GM12865 (cell line): ENCODE results near the gene CLEC11A.

Experiments used
- DNase-seq: peaks from one replicate; pipeline ENCODE4 v3.0.0; 2010; ENCODE audit warnings: low read depth
- H3K4me3 ChIP-seq: 2 replicates; pipeline ENCODE4 v1.5.1; 2011; ENCODE audit warnings: mild to moderate bottlenecking, low read depth, low read length, control low read depth
- TF ChIP-seq, protein P1 (sequence below): IDR thresholded peaks from 2 replicates; pipeline ENCODE4 v1.5.1; 2011; ENCODE audit warnings: low read length, control low read depth, low read depth, inconsistent platforms; ENCODE audit not compliant: insufficient read depth; ENCODE audit errors: missing control alignments

The CLEC11A gene

DNA sequence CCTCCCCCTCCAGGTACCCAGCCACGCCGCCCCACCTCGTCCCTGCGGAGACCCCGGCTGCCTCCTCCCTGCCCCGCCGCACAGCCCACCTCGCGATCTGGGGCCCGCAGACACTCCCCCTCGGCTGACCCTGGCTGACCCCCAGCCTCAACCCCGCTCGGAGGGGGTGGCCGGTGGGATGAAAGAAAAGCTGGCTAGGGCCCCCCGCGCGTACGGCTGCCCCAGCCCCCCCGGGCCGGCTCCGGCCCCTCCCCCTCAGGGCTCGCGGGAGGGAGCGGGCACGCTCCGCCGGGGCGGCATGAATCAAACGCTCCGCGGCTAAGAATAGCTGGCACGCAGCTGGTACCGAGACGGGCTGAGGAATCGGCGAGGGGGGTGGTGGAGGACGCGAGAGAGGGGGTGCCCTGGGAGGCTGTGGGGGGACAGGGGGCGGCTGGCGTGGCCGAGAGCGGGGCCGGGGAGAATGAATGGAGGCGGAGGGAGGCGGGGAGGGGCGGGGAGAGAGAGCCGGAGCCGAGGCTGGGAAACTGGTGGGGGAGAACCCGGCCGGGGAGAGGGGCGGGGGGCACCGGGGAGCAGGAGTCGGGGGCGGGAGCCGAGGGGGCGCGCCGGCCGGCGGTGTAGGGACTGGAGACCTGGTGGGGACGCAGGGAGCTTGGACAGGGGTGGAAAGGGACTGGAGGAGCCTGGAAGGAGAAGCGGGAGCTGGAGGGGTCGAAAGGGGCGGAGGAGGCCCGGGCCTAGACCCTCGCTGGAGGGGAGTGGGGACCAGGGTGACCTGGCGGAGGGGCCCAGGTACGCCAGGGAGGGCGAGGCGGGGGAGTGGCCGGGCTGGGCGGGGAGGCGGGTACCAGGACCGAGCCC lies 4.7 kb upstream of the CLEC11A start:
- no peak overlapping the region for H3K4me3 ChIP-seq
- DNase-seq: no peak
- TF ChIP-seq, protein P1, sequence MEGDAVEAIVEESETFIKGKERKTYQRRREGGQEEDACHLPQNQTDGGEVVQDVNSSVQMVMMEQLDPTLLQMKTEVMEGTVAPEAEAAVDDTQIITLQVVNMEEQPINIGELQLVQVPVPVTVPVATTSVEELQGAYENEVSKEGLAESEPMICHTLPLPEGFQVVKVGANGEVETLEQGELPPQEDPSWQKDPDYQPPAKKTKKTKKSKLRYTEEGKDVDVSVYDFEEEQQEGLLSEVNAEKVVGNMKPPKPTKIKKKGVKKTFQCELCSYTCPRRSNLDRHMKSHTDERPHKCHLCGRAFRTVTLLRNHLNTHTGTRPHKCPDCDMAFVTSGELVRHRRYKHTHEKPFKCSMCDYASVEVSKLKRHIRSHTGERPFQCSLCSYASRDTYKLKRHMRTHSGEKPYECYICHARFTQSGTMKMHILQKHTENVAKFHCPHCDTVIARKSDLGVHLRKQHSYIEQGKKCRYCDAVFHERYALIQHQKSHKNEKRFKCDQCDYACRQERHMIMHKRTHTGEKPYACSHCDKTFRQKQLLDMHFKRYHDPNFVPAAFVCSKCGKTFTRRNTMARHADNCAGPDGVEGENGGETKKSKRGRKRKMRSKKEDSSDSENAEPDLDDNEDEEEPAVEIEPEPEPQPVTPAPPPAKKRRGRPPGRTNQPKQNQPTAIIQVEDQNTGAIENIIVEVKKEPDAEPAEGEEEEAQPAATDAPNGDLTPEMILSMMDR: no peak

DNA sequence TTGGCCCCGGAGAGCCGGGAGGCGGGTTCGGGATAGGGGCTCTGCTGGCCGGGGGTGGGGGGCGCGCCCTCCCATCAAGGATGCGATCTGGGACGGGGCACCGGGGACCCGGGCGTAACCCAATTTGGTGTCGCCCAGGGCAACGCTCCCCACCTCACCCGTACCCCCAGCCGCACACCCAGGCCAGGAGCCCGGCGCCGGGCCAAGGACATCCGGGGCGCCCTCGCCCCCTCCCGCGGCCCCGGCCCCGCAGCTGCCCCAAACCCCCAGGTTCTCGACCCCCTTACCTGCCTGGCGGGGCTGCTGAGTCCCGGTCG lies 4.1 kb upstream of the CLEC11A start:
- TF ChIP-seq, protein P1: no peak
- H3K4me3 ChIP-seq: no peak overlapping the region
- no peak for DNase-seq

DNA sequence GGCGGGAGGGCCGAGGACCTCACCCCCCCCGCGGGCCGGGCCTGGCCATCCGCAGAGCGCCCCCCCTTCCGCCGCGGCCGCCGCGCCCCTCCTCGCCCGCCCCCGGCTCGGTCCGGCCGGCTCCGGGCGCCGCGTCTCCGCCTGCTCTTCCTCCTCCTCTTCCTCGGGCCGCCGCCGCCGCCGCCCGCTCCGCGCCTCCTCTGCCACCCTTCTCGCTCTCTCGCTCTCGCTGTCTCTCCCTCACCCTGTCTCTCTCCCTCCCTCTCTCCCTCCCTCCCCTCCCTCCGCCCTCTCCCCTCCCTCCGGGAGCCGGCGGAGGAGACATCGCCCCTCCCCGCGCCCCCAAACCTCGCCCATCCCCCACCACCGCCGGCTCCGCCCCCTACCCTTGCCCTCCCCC lies 3.6 kb upstream of the CLEC11A start, which contains the start of gene SHANK1:
TSS of gene SHANK1 (minus strand) at position 237 of the 400 bp plus-strand sequence. CDS start 2,883 bp downstream, outside the sequence.
- TF ChIP-seq, protein P1: no peak
- no peak within 1 kb of the TSS for H3K4me3 ChIP-seq
- no peak for DNase-seq

DNA sequence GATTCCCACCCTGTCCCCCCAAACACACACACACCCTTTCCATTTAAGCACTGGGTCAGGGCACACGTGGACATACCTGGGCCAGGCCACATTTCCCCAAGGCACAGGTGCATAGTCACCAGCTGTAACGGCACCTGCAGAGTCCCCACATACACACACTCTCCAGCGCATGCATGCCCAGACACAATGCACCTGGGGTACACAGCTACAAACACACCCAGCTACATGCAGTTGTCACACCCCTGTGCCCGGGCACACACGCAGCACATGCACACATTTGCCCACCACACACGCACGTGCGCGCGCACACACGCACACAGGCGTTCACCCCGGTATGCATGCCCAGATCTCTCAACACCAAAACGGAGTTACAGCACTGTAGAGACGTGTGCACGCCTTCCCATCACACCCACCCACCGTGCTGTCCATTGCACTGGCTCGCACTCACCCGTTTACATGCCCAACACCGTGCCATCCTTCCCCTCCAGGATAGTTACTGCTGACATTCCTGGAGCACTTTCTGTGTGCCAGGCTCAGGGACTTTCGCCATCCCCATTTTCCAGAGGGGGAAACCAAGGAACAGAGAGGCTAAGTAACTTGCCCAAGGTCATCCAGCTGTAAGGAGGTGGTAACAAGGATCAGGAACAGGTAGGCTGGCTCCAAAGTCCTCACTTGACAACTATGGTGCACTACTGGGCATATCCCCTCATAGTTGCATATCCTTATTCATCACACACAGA lies 2.8 kb upstream of the CLEC11A start:
- DNase-seq: no peak
- H3K4me3 ChIP-seq: no peak overlapping the region
- TF ChIP-seq, protein P1: no peak

DNA sequence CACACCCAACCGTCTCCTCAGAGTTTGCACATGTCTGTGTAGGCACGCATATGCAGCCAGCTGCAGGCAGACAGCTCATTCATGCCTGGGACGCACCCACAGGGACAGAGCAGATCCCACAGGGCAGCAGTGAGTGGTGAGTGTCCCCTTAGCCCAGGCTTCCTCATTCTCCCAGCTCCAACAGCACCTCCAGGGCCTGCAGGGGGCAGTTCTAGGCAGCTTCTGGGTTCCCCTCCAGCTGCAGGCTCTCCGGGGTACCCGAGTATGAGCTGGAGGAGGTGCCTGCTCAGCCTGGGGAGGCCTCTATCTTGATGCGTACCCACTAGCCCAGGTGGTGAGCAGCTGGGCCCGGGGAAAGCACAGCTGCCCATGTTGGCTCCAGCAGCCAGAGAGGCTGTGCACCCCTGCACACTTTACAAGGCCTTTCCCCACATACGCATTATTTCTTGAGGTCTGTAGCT lies 2.2 kb upstream of the CLEC11A start:
- no peak overlapping the region for H3K4me3 ChIP-seq
- no peak for DNase-seq
- TF ChIP-seq, protein P1: no peak

DNA sequence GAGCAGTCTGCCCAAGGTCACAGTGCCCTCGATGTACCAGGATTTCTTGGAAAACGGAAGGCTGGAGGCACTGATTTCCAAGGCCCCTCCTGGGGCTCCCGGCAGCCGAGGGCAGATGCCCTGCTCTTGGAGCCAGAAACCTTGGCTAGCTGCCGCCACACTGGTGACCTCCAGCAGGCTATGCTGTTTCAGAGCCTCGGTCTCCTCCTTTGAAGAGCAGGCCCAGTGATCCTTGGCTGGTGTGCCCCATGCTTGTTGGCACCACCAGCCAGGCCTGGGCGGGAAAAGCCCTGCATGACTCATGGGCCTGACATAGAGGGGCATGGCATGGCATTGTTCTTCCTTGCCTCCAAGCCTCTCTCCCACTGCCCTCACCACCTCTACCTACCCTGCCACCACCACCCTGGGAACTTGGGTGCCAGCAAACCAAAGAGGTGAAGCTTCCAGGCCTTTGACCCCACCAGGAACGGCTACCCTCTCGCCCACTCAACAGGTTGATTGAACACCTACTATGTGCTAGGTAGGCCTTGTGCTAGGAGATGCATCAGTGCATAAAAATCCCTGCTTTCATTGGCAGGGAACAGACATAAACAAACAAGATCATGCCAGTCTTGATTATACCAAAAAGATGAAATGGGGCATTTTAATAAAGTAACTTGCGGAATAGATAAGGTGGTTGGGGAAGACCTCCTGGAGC lies 1.6 kb upstream of the CLEC11A start:
- TF ChIP-seq, protein P1: no peak
- no peak overlapping the region for H3K4me3 ChIP-seq
- no peak for DNase-seq
